ENCODE results near the gene ATP9A. TPM values are rescaled to one million over a fixed set of nuclear protein-coding genes. Genes with fewer than 3 reads are reported as not detected.

The ATP9A gene
- total RNA-seq, 2 experiments from 2014 or later: 0.58 to 0.65 TPM

GRCh38 chr20:51800872-51801121 is 32.6 kb upstream of the ATP9A start:
- H3K4me3 Mint-ChIP-seq: peak overlapping the region; percentile 59

DNA sequence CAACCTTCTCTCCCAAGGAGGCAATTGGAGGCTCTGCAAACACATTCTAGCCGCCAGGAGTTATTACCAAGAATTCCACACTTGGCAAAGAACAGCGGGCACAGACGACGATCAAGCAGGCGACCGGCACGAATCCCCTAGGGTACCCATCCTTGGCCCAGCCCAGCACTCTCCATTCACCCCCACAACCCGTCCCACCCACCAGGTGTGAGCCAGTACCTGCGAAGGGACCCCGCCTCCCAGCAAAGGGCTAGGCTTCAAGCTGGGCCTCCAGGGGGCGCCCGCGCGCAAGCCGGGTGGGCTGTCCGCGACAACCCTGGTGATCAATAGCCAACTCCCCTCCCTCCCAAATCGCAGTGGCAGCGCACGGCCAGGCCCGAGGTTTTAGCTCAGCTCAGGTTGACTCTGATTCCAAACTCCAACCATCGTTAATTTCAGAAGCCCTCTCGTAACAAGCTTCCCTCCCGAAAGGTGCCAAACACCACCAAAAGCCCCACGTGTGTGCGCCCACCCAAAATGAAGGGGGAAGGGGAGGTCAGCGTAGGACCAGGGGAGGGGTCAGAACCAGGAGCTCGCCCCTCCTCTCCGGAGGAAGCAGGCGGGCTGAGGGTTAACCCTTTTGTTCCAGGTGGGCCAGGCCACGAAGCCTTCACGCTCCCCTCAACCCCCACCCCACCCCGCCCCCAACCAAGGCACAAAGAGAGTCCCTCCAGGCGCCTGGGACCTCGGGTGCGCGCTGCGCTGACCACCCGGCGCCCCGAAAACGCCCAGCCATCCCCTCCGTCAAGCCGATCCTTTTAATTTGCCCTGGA is 32.1 kb upstream of the ATP9A start:
- Mint-ChIP-seq H3K27ac (peak overlapping the region; percentile 46), H3K9me3 (no peaks in the 10 kb centered on the region), H3K27me3 (peaks cover 56% of the 10 kb centered on the region), H3K36me3 (ENCODE audit: low read depth) (no peaks in the 10 kb centered on the region), H3K4me3 (peak overlapping the region; percentile 59), H3K4me1 (ENCODE audit: low read depth) (peaks cover 8% of the 10 kb centered on the region)
- intact Hi-C loops (cut with micrococcal nuclease): loop anchor here (2.0 kb wide), 1 partner anchor 283 kb away; no protein-coding TSS in a partner anchor
- CTCF ChIA-PET: interaction anchor here (0.9 to 2.3 kb wide), 19 partner anchors 8 to 350 kb away, joined by 3 to 25 read pairs (median 4); partner anchors contain the start of gene ATP9A
- DNase-seq: peak; percentile 78
- POLR2A ChIA-PET: interaction anchor here (0.8 kb wide), 1 partner anchor 76 kb away, joined by 3 read pairs; no protein-coding TSS in a partner anchor
- ATAC-seq: peak; percentile 86
- TF ChIP-seq, protein P1, sequence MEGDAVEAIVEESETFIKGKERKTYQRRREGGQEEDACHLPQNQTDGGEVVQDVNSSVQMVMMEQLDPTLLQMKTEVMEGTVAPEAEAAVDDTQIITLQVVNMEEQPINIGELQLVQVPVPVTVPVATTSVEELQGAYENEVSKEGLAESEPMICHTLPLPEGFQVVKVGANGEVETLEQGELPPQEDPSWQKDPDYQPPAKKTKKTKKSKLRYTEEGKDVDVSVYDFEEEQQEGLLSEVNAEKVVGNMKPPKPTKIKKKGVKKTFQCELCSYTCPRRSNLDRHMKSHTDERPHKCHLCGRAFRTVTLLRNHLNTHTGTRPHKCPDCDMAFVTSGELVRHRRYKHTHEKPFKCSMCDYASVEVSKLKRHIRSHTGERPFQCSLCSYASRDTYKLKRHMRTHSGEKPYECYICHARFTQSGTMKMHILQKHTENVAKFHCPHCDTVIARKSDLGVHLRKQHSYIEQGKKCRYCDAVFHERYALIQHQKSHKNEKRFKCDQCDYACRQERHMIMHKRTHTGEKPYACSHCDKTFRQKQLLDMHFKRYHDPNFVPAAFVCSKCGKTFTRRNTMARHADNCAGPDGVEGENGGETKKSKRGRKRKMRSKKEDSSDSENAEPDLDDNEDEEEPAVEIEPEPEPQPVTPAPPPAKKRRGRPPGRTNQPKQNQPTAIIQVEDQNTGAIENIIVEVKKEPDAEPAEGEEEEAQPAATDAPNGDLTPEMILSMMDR (IDR thresholded peaks at IDR 0.05): peak; percentile 95

More at GRCh38 chr20:51800872-51801121, 32.6 kb upstream of the ATP9A start:
- Mint-ChIP-seq H3K27me3 (peaks cover 58% of the 10 kb centered on the region), H3K9me3 (no peaks in the 10 kb centered on the region), H3K36me3 (ENCODE audit: low read depth) (no peaks in the 10 kb centered on the region), H3K4me1 (ENCODE audit: low read depth) (peaks cover 8% of the 10 kb centered on the region), H3K27ac (peak overlapping the region; percentile 46)
- DNase-seq (peak; percentile 25), ATAC-seq (no peak)
- POLR2A ChIA-PET: no interaction called here
- intact Hi-C loops (cut with micrococcal nuclease): loop anchor here (2.0 kb wide), 1 partner anchor 282 kb away; no protein-coding TSS in a partner anchor
- CTCF ChIA-PET: interaction anchor here (1.0 to 2.3 kb wide), 10 partner anchors 11 to 347 kb away, joined by 3 to 25 read pairs (median 5); no protein-coding TSS in a partner anchor
- TF ChIP-seq, protein P1 (IDR thresholded peaks at IDR 0.05): no peak

GRCh38 chr20:51799401-51799860 is 31.2 kb upstream of the ATP9A start:
- TF ChIP-seq, protein P1 (IDR thresholded peaks at IDR 0.05): no peak
- DNase-seq (no peak), ATAC-seq (no peak)
- H3K4me3 Mint-ChIP-seq: no peak overlapping the region
- peaks cover 8% of the 10 kb centered on the region for H3K4me1 Mint-ChIP-seq (ENCODE audit: low read depth)
- POLR2A ChIA-PET: interaction anchor here (0.8 to 1.2 kb wide), 2 partner anchors 9 to 77 kb away, joined by 3 to 4 read pairs; no protein-coding TSS in a partner anchor
- no peaks in the 10 kb centered on the region for H3K9me3 Mint-ChIP-seq
- H3K36me3 Mint-ChIP-seq (ENCODE audit: low read depth): no peaks in the 10 kb centered on the region
- no peak overlapping the region for H3K27ac Mint-ChIP-seq
- CTCF ChIA-PET: interaction anchor here (0.6 to 2.3 kb wide), 19 partner anchors 9 to 351 kb away, joined by 3 to 25 read pairs (median 4); partner anchors contain the start of gene ATP9A
- peaks cover 52% of the 10 kb centered on the region for H3K27me3 Mint-ChIP-seq
- intact Hi-C loops (cut with micrococcal nuclease): no loop called here

- H3K27me3 Mint-ChIP-seq: peaks cover 37% of the 10 kb centered on the region
- H3K36me3 Mint-ChIP-seq (ENCODE audit: low read depth): no peaks in the 10 kb centered on the region
- ChIA-PET POLR2A (no interaction called here), CTCF (interaction anchor here (1.9 kb wide), 1 partner anchor 286 kb away, joined by 9 read pairs; no protein-coding TSS in a partner anchor)
- H3K27ac Mint-ChIP-seq: no peak overlapping the region
- H3K4me3 Mint-ChIP-seq: no peak overlapping the region
- intact Hi-C loops (cut with micrococcal nuclease): no loop called here
- no peaks in the 10 kb centered on the region for H3K9me3 Mint-ChIP-seq
- ATAC-seq (no peak), DNase-seq (no peak)
- TF ChIP-seq, protein P1 (IDR thresholded peaks at IDR 0.05): no peak
- peaks cover 8% of the 10 kb centered on the region for H3K4me1 Mint-ChIP-seq (ENCODE audit: low read depth)
Measured at GRCh38 chr20:51797357-51798025, 29.3 kb upstream of the ATP9A start.

Data from activated CD8-positive, alpha-beta T cell treated with anti-CD3 and anti-CD28 coated beads for 36 hours (primary cell).